Retinal pigment epithelial cell (primary cell): ENCODE results near the gene EGFR.

Experiments
- DNase-seq: peaks from one replicate; pipeline ENCODE4 v3.0.0-alpha.2; 2010; ENCODE audit warnings: low read depth
- H3K4me3 ChIP-seq: 2 replicates; pipeline ENCODE4 v1.5.1; 2011; ENCODE audit warnings: mild to moderate bottlenecking, low read length, control low read depth, moderate library complexity
- CTCF ChIP-seq: conservative IDR thresholded peaks from 2 replicates; pipeline ENCODE4 v1.5.1; 2011; ENCODE audit warnings: low read depth, low read length, control low read depth, inconsistent platforms

The EGFR gene

GRCh38 chr7:55080000-55080623 is 61.3 kb downstream of the EGFR start:
- no peak for TF ChIP-seq CTCF
- DNase-seq, result no peak
- no peak overlapping the region for H3K4me3 ChIP-seq

- DNase-seq, result no peak
- TF ChIP-seq CTCF, result no peak
- H3K4me3 ChIP-seq, result no peak overlapping the region
Measured at GRCh38 chr7:55081068-55081467, 62.3 kb downstream of the EGFR start.

- no peak for TF ChIP-seq CTCF
- no peak for DNase-seq
- H3K4me3 ChIP-seq, result no peak overlapping the region
Measured at GRCh38 chr7:55081472-55082227, 62.8 kb downstream of the EGFR start.

- TF ChIP-seq CTCF, result no peak
- no peak for DNase-seq
- no peak overlapping the region for H3K4me3 ChIP-seq
Measured at GRCh38 chr7:55082228-55082603, 63.4 kb downstream of the EGFR start.

GRCh38 chr7:55083206-55083605 is 64.4 kb downstream of the EGFR start:
- DNase-seq, result no peak
- TF ChIP-seq CTCF, result no peak
- no peak overlapping the region for H3K4me3 ChIP-seq

GRCh38 chr7:55084307-55084706 is 65.5 kb downstream of the EGFR start:
- TF ChIP-seq CTCF, result no peak
- H3K4me3 ChIP-seq, result no peak overlapping the region
- no peak for DNase-seq
